VCaP (cell line): ENCODE results near the gene ALDH16A1.
A peak's percentile ranks its signal among the peaks of the same experiment; 100 is the strongest.

ENCODE experiments used
- H3K27ac ChIP-seq: fragments of 450-650 bp; 2 replicates; pipeline ENCODE4 v1.5.1; 2017
- TF ChIP-seq, protein P1 (sequence below): fragments of 450-650 bp; conservative IDR thresholded peaks from 2 replicates; pipeline ENCODE4 v1.5.1; 2017; ENCODE audit warnings: mild to moderate bottlenecking, moderate library complexity

The ALDH16A1 gene

DNA sequence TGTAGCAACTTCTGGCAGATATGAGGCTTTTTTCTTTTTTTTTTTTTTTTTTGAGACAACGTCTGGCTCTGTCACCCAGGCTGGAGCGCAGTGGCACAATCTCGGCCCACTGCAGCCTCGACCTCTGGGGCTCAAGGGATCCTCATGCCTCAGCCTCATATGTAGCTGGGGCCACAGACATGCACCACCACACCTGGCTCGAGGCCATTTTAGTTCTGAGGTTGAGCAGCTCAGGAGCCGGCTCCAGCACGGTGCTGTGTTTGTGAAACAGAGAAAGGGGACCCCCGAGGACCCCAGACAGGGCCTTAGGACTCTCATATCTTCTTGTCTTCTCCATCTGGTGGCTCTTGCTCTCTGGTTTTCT is 17.6 kb downstream of the ALDH16A1 start:
- TF ChIP-seq, protein P1, sequence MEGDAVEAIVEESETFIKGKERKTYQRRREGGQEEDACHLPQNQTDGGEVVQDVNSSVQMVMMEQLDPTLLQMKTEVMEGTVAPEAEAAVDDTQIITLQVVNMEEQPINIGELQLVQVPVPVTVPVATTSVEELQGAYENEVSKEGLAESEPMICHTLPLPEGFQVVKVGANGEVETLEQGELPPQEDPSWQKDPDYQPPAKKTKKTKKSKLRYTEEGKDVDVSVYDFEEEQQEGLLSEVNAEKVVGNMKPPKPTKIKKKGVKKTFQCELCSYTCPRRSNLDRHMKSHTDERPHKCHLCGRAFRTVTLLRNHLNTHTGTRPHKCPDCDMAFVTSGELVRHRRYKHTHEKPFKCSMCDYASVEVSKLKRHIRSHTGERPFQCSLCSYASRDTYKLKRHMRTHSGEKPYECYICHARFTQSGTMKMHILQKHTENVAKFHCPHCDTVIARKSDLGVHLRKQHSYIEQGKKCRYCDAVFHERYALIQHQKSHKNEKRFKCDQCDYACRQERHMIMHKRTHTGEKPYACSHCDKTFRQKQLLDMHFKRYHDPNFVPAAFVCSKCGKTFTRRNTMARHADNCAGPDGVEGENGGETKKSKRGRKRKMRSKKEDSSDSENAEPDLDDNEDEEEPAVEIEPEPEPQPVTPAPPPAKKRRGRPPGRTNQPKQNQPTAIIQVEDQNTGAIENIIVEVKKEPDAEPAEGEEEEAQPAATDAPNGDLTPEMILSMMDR = no peak
- no peak overlapping the region for H3K27ac ChIP-seq

DNA sequence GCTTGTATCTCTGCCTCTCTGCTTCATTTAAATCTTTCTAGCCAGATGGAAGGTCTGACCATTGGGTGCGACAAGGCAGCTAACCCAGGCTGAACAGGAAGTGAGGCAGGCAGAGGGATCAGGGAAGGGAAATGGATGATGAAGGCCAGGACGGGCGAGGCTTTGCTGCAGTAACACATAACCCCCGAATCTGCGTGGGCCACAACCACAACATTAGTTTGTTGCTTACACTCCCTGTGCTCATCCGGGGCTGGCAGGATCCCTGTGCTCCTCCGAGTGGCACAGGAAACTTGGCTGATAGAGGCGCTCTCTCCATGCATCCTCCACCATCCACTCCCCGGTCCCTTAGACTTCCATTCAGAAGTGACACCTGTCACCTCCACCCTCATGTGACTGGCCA is 19.9 kb downstream of the ALDH16A1 start:
- TF ChIP-seq, protein P1 = no peak
- H3K27ac ChIP-seq = no peak overlapping the region

DNA sequence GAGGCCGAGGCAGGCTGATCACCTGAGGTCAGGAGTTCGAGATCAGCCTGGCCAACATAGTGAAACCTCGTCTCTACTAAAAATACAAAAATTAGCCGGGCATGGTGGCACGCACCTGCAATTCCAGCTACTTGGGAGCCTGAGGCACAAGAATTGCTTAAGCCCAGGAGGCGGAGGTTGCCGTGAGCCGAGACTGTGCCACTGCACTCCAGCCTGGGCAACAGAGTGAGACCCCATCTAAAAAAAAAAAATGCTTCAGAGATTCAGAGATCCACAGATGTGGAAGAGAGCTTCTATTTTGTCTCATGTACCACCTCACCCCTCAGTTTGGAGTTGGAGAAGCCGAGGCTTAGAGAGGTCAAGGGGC is 20.5 kb downstream of the ALDH16A1 start:
- peak overlapping the region; percentile 65; the same call in 1 of the 2 replicates for H3K27ac ChIP-seq

DNA sequence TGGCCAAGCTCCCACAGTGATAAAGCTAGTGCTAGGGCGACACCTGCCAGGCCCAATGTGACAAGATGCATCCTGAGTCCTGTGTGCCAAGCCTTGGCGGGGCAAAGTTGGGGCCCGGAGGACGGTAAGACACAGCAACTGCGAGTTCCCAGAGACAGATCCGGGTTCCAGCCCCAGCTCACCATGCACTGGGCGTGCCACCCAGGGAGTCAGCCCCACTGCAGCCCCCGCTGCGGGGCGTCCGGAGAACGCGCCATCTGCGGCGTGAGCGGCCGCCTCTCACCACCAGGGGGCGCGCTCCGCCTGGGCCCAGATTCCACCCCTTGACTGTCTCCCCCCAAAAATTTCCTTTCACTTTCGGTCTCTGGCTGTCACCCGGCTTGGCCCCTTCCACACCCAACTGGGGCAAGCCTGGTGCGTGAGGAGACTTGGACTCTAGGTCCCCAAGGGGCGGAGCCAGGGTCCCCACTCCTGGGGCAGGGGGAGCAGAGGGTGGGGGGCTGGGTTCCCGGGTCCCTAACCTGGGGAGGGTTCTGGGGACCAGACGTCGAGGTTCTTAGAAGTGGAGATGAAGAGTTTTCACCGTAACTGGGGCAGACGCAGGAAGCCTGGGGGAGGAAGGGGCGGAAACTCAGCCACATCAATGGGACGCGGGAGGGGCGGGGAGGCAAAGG is 21.0 kb downstream of the ALDH16A1 start, which contains the start of gene FLT3LG:
Gene FLT3LG, plus strand, starts transcription at position 348 of the 674 bp plus-strand sequence. CDS start 425 bp downstream, outside the sequence.
- TF ChIP-seq, protein P1 = peak; percentile 99
- H3K27ac ChIP-seq = peak within 1 kb of the TSS; percentile 65; the same call in 1 of the 2 replicates

DNA sequence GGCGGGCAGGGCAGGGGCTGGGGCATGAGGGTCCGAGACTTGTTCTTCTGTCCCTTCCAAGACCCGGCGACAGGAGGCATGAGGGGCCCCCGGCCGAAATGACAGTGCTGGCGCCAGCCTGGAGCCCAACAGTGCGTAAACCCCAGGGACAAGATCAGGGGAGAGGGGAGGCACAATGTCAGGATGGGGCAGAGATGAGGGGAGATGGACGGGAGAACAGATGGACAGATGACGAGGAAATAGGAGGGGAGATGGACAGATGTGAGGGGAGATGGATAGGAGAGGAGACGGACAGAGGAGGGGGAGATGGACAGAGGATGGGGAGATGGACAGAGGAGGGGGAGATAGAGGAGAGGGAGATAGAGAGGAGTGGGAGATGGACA is 21.5 kb downstream of the ALDH16A1 start:
- TF ChIP-seq, protein P1 = no peak

DNA sequence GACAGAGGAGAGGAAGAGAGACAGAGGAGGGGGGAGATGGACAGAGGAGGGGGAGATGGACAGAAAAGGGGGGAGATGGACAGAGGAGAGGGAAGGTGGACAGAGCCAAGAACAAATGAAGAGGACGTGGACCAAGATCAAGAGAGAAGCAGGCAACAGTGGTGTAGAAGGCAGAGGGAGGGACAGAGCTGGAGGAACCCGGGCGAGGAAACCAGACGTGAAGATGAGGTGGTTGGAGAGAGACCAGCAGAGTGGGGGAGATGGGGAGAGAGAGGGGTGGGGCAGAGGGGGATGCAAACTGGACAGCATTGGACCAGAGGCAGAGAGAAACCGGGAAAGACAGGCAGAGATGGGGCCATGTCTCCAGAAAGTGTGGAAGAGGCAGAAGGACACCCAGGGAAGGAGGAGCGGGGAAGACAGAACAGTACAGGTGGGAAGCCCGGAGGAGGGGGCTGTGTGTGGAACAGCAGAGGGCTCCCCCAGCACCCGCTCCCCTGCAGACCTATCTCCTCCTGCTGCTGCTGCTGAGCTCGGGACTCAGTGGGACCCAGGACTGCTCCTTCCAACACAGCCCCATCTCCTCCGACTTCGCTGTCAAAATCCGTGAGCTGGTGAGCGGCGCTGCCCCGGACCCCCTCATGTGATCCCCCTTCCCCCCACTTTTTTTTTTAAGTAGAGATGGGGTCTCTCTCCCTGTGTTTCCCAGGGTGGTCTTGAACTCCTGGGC is 22.3 kb downstream of the ALDH16A1 start:
- TF ChIP-seq, protein P1 = no peak
- H3K27ac ChIP-seq = no peak overlapping the region

More for the DNA sequence above, 21.5 kb downstream of the ALDH16A1 start:
- H3K27ac ChIP-seq = peak overlapping the region; percentile 65; the same call in 1 of the 2 replicates

DNA sequence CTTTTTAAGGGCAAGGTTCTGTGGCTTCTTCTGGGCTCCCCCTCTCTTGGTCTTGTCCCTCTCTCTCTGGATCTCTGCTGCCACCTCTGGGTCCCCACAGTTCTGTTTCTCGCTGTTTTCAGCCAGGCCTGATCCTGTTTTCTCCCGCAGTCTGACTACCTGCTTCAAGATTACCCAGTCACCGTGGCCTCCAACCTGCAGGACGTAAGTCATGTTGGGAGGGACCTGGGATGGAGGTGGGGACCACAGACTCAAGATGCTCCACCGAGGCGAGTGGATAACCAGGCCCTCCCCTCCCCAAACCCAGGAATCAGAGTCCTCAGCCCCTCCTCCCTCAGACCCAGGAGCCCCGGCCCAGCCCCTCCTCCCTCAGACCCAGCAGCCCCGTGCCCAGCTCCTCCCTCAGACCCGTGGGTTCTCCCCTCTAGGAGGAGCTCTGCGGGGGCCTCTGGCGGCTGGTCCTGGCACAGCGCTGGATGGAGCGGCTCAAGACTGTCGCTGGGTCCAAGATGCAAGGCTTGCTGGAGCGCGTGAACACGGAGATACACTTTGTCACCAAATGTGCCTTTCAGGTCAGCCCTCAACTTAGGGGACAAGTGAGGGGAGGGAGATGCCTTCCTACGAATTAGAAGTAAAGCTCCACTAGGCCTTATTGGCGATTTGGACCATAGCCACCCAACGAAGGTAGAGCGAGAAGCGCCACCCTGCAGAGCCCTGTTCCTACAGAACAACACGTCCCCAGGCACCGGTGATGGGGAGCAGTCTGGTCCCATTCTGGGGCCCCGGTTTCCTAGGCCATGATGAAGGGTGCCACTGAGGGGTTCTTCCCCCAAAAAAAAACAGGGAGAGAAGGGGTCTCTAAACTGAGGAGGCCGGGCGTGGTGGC is 23.2 kb downstream of the ALDH16A1 start:
- no peak overlapping the region for H3K27ac ChIP-seq
- TF ChIP-seq, protein P1 = peak; percentile 20; the same call in 1 of the 2 replicates
